HG03159 (cell line): Measurements from ENCODE around the gene IDS.
"Not testable (repeated sequence)": the region's sequence is repeated elsewhere in the genome, so short reads cannot be mapped to it uniquely, and the experiment has no call there.

ENCODE experiments used
- ATAC-seq: cut with Tn5 transposase; IDR thresholded peaks from one replicate; pipeline ENCODE4 v1.9.1; 2021; ENCODE audit warnings: mild to moderate bottlenecking, moderate library complexity; ENCODE audit not compliant: unreplicated experiment

The IDS gene

DNA sequence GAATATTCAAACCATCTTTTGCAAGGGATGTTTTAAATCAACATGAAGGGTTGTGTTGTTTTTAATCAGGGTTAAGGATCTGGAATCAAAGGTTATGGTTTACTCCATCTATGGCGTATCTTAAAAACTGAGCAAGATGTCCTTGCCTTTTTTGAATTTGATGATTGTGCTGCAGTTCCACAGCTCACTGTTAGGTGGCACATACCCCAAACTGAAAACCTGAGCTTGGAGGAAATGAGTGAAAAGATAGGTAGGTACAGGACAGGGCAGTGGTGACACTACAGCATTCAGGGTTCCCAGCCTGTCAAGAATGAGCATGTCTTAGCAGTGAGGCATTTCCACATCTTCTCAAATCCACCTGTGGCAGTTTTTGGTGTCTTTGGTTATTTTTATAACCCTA is 22.6 kb upstream of the IDS start:
- ATAC-seq: no peak

DNA sequence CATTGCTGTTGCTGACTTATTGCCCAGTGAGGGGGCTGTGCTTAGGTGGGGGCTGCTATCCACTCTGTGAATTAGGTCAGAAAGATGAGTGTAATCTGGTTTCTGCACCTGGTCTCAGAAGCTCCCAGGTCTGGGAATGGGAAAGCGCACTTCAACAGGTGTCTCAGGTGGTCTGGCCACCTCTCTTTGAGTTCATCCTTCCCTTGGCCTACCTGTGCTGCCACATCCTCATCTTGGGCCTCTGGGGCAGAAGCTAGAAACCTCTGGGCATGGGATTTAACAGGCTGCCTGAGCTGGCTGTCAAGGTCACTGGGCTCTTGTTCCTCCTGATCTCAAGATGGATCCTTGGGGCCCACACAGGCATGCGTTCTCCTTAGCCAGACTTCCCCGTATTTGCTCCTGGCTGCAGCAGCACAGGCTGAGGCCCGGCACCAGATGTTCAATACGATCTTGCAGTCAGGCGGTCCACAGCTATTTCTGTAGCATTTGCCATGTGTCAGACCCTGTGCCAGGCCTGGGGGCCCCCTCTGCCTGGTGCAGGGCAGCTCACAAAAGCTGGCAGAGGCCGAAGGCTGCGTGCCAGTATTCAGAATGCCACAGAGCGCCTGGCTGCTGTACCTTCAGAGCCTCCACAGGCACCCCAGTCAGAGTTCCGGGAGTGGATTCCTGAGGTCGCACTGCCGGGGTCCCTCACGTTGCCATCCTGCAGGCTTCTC is 21.4 kb upstream of the IDS start:
- not testable (repeated sequence) for ATAC-seq

DNA sequence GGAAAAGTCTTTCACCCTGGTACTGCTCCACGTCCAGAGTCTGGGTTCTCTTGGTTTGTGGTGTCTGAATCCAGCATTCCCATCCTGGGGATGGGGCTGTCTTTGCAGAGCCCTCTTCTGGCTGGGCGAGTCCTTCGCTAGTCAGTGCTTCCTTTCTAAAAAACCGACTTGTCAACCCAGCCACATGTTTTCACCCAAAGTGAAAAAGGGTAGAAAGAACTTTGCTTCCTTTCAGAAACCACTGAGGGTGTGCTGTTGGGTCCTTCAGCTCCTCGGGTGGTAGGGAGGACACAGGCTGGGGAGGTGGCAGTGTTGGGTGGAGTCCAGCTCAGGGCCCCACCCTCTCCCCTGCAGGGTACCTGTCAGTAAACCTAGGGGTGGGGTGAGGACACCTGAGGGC is 20.8 kb upstream of the IDS start:
- ATAC-seq: peak; percentile 39

DNA sequence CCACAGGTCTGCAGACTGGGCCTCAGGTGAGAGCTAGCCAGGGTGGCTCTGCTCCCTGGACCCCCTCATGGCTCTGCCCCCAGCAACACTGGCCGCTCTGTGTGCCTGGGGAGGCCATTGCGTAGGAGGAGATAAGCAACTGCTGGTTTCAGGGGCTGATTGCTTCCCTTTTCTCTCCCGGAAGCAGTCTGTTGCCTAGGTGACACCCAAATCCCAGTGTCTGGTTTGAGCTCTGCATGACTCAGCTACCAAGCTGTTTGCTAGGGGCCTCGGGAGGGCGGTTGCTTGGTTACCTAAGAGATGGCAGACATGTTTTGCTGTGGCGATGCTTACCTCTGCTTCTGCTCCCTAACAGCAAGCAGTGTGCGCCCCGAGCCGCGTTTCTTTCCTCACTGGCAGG is 20.3 kb upstream of the IDS start:
- peak; percentile 88 for ATAC-seq

DNA sequence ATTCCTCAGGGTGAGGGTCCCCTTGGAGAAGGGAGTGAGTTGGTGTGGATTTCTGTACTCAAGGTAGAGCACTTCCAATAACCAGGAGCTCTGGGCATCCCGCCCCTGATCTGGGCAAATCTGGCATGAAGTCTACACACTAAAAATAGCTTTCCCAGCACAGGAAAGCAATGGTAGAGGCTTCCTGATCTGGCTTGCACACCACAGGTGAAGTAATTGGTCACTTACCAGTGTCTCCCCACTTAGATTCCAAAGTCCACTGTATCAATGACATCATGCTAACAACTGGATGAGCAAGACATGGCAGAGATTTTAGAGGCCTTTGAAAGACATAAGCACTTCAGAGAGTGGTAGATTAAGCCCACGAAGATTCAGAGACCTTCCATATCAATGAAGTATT is 17.8 kb upstream of the IDS start:
- no peak for ATAC-seq

DNA sequence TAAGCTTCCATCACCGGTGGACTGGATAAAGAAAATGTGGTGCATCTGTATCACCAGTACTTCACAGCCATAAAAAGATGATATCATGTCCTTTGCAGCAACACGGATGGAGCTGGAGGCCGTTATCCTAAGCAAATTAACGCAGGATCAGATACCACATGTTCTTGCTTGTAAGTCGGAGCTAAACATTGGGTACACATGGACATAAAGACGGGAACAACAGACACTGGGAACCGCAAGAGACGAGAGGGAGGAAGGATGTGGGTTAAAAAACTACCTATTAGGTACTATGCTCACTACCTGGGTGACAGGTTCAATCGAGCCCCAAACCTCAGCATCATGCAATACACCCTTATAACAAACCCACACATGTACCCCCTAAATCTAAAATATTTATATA is 16.3 kb upstream of the IDS start:
- ATAC-seq: no peak

DNA sequence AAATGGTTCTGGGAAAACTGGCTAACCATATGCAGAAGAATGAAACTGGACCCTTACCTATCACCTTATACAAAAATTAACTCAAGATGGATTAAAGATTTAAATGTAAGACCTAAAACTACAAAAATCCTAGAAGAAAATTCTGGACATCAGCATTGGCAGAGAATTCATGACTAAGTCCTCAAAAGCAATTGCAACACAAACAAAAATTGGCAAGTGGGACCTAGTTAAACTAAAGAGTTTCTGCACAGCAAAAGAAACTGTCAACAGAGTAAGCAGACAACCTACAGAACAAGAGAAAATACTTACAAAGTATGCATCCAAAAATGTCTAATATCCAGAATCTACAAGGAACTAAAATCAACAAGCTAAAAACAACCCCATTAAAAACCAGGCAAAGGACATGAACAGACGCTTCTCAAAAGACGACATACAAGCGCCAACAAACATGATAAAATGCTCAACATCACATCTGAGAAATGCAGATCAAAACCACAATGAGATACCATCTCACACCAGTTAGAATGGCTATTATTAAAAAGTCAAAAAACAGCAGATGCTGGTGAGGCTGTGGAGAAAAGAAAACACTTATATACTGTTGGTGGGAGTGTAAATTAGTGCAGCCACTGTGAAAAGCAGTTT is 15.7 kb upstream of the IDS start:
- ATAC-seq: not testable (repeated sequence)

DNA sequence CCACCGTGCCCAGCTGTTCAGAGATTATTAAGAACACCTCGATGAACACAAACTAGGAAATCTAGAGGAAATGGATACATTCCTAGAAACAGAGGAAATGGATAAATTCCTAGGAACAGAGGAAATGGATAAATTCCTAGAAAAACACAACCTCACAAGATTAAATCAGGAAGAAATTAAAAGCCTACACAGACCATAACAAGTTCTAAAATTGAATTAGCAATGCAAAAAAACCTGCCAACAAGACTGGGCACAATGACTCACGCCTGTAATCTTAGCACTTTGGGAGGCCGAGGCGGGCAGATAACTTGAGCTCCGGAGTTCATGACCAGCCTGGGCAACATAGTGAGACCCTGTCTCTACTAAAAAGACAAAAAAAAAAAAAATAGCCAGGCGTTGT is 13.1 kb upstream of the IDS start:
- ATAC-seq: no peak

DNA sequence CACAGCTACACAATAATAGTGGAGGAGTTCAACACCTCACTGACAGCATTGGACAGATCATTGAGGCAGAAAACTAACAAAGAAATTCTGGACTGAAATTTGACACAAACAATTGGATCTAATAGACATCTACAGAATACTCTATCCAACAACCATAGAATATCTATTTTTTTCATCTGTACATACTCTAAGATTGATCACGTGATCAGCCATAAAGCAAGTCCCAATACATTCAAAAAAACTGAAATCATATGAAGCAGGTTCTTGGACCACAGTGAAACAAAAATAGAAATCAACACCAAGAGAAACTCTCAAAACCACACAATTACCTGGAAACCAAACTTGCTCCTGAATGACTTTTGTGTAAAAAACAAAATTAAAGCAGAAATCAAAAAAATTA is 12.2 kb upstream of the IDS start:
- no peak for ATAC-seq

DNA sequence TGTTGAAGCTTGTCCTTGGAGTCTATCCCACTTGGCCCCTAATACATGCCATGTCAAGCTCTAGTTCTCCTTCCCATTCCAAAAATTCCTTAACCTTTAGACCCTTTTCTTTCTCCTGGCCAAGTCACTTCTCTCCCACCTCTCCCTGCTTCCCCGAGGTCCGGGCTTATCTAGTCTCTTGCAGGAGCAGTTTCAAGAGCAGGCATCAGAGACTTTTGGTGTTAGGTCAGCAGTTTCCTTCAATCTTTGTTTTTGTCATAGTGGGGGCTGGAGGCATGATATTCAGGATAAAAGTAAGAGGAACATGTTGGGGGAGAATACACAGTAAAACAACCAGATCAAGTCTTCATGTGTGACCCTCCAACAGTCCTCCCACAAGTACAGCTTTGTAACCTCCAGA is 11.5 kb upstream of the IDS start:
- ATAC-seq: no peak

DNA sequence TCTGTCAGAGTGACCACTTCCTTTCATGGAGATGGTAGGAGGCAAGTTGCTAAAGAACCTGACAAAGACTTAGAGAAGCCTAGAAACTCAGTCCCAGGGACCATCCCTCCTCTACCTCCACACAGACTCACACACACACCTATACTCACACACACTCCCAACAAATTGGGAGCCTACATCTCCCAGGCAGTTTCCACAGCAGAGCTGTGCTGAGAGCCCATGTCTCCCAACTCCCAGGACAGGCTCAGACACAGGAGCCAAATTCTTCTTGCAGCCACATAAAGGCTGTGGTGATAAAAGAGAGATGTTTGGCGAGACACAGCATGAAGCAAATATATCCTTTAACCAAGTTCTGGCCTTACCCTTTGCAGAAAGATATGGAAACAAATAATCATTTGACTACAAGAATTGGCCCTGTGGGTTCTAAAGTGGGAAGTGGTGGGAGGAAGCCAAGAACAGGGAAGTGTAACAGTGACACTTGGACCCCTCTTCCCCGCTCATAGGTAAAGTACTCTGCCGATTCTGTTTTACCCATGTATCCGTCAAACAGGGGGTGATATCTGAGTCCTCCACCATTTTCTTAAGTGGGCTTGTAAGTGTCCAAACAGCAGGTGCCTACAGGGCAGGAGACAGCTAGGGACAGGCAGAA is 11.0 kb upstream of the IDS start:
- ATAC-seq: no peak

DNA sequence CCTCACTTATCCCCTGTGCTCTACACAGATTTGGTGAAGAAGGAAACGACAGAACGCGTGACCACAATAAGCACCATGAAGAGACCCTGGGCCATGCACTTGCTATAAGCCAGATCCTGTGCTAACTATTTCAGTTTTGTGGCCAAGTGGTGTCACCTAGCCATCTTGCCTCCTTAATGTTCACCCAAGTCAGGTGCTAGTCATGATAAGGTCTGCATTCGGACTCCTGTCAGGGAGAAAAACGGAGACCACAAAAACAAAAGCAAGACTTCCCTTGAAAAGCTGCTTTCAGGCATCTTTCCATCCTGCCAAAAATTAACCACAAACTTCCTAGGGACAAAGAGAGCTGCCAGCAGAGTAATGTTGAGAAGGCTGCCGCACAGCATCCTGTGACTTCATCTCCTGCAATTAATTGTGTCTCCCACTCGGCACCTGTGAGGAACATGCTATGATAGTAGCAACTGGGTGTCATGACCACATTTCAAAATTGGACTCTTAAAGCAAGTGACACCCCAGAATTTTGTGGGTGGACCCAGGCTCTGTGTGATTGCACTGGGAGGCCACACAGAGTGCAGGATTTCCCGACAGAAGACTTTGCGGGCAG is 8.8 kb upstream of the IDS start:
- no peak for ATAC-seq

DNA sequence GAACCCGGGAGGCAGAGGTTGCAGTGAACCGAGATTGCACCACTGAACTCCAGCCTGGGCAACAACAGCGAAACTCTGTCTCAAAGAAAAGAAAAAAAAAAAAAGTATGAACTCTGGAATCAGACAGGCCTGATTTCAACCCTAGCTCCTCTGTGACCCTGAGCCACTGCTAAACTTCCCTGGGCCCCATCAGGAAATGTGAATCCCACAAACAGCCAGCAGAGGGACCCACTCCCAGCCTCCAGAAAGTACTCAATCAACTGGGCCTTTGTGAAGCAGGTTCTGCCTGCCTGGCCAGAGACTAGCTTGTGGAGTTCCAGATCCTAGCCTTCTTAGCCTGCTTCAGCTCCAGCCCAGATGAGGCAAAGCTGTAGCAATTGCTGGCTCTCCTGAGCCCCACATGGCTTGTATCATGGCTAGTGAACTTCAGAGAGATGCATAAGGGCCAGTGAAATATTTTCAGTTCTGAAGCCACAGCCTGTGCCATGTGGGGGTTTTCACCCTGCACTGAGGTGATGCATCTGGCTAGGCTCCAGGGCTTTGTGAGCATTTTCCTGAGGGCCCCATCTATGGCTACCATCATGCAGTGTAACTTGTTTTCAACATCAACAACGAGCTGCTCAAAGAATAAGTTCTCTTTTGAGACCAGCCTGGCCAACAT is 7.2 kb upstream of the IDS start:
- peak; percentile 83 for ATAC-seq

DNA sequence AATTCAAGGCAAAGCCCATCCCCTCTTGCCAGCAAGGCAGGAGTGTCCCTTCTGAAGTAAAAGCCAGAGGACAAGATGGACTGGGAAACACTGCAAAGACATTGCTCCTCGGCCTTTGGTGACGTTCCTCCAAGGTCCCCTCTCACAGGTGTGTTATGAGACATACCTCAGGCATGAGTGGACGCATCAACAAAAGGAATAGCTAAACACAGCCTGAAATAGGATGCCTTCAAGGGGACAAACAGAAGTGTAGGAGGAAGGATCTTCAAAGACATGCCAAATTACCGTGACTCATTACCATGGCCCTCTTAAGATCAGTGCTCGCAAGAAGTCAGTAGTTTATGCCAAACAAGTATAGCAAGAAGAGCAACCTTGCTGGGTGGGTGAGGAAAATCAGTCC is 6.0 kb upstream of the IDS start:
- ATAC-seq: no peak

DNA sequence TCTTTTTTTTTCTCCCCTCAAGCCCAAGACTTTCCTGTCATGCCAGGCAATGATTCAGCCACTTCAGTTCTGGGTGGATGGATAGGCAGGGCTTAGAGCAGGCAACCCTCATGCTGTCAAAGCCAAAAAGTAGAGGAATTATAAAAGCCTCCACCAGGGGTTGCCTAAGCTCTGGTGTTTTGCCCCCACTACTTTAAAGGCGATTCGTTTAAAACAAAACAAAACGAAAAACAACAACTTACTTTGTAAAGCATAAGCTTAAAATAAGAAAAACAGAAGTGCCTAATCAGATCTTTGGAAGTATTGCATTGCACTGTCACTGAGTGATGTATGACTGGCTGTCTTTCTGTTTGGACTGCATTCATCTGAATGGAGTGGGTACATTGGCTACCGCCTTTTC is 5.3 kb upstream of the IDS start:
- no peak for ATAC-seq

DNA sequence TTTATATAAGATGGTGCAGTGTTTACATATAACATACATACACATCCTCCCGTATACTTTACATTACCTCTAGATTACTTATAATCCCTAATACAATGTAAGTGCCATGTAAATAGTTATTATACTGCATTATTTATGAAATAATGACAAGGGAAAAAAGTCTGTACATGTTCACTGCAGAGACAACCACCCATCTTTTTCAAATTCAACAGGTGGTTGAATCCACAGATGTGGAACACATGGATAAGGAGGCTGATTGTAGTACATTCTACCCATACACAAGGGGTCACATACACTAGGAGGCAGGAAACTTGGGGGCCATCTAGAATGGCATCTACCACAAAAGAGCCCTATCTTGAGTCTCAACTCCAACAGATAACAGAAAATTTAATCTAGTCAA is 3.4 kb upstream of the IDS start:
- no peak for ATAC-seq

DNA sequence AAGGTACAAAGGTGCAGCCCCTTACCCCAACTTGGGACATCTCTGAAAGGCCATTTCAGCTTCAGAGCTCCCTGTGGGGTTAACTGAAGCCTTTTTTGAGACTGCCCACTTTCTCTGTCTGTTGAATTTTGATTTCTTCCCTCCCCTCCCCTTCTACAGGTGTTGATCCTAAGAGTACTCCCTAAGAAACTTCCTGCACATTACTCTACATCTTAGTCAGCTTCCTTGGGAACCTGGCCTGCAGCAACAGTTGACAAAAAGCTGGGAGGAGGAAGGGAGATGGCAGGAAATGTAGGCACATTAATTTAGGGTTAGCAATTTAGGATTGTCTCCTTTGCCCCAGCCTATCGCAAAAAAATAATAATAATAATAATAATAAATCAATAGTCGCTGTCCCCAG is 1.2 kb upstream of the IDS start:
- no peak for ATAC-seq

DNA sequence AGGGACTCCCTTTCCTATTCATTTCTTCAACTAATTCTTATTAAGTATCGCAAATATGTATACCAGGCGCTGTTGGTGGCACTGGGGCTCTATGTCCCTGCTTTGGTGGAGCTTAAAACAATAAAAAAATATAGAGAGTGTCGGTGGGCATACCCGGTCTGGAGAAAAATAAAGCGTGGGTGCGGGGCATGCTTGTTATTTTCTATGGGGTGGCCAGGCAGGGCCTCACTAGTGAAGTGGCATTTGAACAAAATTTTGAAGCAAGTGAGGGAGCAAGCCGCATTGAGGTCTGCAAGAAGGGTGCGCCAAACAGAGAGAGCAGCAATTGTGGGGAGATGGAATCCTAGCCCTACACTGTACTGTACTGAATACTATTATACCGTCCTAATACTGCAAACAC is 565 bp upstream of the IDS start:
- ATAC-seq: no peak

DNA sequence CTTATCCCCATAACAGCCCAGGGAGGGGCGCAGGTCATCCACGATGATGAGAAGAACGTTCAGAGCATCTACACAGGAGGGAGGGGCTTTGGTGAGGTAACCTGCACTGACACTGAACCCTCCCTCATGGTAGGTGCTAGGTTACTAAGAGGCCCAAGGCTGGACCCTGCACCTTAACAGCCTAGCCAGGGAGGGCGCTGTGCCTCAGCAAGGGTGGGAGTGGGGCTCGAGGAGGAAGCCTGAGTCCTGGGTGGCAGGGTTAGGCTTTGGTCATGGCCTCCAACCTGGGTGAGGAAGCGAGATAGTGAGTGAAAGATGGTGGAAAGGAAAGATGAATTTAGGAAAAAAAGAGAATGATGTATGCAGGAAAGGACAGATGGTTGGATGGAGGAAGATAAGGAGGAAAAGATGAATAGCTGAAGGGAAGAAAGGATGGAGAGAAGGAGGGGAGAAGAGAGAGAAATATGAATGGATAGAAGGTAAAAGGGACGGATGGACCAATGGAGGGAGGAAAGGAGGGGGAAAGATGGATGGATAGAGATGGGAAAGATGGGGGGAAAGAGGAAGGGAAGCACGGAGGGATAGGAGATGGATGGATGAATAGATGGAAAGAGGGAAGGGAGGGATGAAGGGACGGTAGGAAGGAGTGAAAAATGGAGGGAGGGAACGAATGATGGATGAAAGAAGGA is 736 bp downstream of the IDS start:
- peak; percentile 45 for ATAC-seq

DNA sequence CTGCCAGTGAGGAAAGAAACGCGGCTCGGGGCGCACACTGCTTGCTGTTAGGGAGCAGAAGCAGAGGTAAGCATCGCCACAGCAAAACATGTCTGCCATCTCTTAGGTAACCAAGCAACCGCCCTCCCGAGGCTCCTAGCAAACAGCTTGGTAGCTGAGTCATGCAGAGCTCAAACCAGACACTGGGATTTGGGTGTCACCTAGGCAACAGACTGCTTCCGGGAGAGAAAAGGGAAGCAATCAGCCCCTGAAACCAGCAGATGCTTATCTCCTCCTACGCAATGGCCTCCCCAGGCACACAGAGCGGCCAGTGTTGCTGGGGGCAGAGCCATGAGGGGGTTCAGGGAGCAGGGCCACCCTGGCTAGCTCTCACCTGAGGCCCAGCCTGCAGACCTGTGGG is 1.7 kb downstream of the IDS start:
- peak; percentile 66 for ATAC-seq

DNA sequence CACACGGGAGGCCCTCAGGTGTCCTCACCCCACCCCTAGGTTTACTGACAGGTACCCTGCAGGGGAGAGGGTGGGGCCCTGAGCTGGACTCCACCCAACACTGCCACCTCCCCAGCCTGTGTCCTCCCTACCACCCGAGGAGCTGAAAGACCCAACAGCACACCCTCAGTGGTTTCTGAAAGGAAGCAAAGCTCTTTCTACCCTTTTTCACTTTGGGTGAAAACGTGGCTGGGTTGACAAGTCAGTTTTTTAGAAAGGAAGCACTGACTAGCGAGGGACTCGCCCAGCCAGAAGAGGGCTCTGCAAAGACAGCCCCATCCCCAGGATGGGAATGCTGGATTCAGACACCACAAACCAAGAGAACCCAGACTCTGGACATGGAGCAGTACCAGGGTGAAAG is 2.2 kb downstream of the IDS start:
- not testable (repeated sequence) for ATAC-seq
